Astrocyte of the spinal cord (primary cell): Measurements from ENCODE around the gene PIEZO2.

Source experiments
- DNase-seq: peaks from one replicate; pipeline ENCODE4 v3.0.0; 2011; ENCODE audit warnings: low read depth, low spot score
- H3K4me3 ChIP-seq: 2 replicates; pipeline ENCODE4 v1.5.1; 2011; ENCODE audit warnings: low read depth, mild to moderate bottlenecking, low read length, moderate library complexity
- in situ Hi-C: cut with HindIII; loops from 2 replicates; pipeline ENCODE4 v1.10.0; 2017; ENCODE audit warnings: low sequenced_read_pairs
- TF ChIP-seq, protein P1 (sequence below): IDR thresholded peaks from 2 replicates; pipeline ENCODE4 v1.5.1; 2012; ENCODE audit warnings: low read depth, mild to moderate bottlenecking, low read length, inconsistent platforms

PIEZO2 gene

DNA sequence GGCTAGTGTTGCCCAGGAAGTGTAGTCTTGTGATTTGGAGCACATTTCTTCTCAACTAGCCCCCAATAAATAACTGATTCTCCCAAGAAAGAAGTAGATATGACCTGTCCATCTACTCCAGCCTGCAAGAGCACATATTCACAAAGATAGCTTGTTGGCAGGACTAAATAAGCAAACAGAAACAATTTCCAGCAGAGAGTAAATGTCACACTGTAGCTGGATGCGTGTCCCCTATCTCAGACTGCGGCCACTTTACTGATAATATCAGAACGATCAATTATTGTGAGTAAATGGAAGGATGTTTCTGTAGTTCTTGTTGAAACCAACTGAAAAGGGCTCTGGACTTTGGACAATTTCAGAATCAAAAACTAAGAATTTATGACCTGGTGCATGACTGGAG, 97.9 kb downstream of the PIEZO2 start:
- H3K4me3 ChIP-seq, result no peak overlapping the region
- in situ Hi-C loops, result no loop called here

GRCh38 chr18:11050966-11051365, 98.4 kb downstream of the PIEZO2 start:
- no peak for DNase-seq
- H3K4me3 ChIP-seq, result no peak overlapping the region
- TF ChIP-seq, protein P1, sequence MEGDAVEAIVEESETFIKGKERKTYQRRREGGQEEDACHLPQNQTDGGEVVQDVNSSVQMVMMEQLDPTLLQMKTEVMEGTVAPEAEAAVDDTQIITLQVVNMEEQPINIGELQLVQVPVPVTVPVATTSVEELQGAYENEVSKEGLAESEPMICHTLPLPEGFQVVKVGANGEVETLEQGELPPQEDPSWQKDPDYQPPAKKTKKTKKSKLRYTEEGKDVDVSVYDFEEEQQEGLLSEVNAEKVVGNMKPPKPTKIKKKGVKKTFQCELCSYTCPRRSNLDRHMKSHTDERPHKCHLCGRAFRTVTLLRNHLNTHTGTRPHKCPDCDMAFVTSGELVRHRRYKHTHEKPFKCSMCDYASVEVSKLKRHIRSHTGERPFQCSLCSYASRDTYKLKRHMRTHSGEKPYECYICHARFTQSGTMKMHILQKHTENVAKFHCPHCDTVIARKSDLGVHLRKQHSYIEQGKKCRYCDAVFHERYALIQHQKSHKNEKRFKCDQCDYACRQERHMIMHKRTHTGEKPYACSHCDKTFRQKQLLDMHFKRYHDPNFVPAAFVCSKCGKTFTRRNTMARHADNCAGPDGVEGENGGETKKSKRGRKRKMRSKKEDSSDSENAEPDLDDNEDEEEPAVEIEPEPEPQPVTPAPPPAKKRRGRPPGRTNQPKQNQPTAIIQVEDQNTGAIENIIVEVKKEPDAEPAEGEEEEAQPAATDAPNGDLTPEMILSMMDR, result no peak
- in situ Hi-C loops, result no loop called here

More for the DNA sequence above, 97.9 kb downstream of the PIEZO2 start:
- TF ChIP-seq, protein P1, result no peak
- no peak for DNase-seq

DNA sequence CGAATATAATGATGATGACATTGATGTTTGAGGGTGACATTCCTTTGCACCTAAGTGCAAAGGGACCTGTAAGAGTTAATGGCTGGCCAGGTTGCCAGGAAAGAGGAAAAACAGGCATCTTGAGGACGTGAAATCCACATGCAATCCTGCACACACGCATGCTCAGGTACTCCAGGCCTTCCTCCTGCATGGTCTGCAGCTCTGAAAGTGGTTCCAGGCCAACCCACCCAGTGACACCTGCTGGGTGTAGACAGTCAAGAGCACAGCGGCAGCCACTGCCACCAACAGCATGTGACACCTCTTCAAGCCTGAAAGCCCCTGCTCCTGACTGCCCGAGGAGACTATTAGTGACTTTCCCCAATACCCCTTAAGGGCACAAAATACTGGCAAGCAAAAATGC, 101.6 kb downstream of the PIEZO2 start:
- in situ Hi-C loops, result no loop called here
- no peak overlapping the region for H3K4me3 ChIP-seq
- no peak for DNase-seq
- TF ChIP-seq, protein P1, result no peak

- TF ChIP-seq, protein P1, result no peak
- no peak for DNase-seq
- in situ Hi-C loops, result no loop called here
- H3K4me3 ChIP-seq, result no peak overlapping the region
These were observed 102.2 kb downstream of the PIEZO2 start for GRCh38 chr18:11047156-11047555.

- TF ChIP-seq, protein P1, result no peak
- in situ Hi-C loops, result no loop called here
- H3K4me3 ChIP-seq, result no peak overlapping the region
- DNase-seq, result no peak
These were observed 103.2 kb downstream of the PIEZO2 start for GRCh38 chr18:11046140-11046539.

- DNase-seq, result no peak
- in situ Hi-C loops, result no loop called here
- TF ChIP-seq, protein P1, result no peak
- no peak overlapping the region for H3K4me3 ChIP-seq
These were observed 105.7 kb downstream of the PIEZO2 start for GRCh38 chr18:11043694-11044093.

DNA sequence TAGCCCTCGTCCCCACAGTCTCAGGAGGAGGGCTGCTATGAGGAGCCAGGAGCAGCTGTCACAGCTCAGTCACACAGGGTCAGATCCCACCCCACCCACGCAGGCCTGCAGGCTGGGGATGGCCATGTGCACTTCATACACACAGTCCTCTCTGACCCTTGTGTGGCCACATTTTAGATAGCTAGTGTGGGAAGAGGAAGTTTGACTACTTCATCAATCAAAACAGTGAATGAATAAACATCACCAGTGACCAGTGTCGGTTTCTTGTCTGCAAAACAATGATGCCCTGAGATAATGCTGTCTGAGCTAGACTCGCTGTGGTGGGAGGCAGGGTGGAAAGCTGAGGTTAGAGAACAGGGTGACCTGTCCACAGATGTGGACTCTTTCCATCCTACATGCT, 107.1 kb downstream of the PIEZO2 start:
- DNase-seq, result peak; percentile 18
- H3K4me3 ChIP-seq, result no peak overlapping the region
- TF ChIP-seq, protein P1, result no peak
- in situ Hi-C loops, result no loop called here
